HG02610 (cell line): ENCODE data around the gene AP3B1.
A peak's percentile ranks its signal among the peaks of the same experiment; 100 is the strongest.

Source experiments
- ATAC-seq: cut with Tn5 transposase; IDR thresholded peaks from one replicate; pipeline ENCODE4 v1.9.1; 2021; ENCODE audit warnings: mild to moderate bottlenecking, moderate library complexity; ENCODE audit not compliant: unreplicated experiment

AP3B1 gene, protein sequence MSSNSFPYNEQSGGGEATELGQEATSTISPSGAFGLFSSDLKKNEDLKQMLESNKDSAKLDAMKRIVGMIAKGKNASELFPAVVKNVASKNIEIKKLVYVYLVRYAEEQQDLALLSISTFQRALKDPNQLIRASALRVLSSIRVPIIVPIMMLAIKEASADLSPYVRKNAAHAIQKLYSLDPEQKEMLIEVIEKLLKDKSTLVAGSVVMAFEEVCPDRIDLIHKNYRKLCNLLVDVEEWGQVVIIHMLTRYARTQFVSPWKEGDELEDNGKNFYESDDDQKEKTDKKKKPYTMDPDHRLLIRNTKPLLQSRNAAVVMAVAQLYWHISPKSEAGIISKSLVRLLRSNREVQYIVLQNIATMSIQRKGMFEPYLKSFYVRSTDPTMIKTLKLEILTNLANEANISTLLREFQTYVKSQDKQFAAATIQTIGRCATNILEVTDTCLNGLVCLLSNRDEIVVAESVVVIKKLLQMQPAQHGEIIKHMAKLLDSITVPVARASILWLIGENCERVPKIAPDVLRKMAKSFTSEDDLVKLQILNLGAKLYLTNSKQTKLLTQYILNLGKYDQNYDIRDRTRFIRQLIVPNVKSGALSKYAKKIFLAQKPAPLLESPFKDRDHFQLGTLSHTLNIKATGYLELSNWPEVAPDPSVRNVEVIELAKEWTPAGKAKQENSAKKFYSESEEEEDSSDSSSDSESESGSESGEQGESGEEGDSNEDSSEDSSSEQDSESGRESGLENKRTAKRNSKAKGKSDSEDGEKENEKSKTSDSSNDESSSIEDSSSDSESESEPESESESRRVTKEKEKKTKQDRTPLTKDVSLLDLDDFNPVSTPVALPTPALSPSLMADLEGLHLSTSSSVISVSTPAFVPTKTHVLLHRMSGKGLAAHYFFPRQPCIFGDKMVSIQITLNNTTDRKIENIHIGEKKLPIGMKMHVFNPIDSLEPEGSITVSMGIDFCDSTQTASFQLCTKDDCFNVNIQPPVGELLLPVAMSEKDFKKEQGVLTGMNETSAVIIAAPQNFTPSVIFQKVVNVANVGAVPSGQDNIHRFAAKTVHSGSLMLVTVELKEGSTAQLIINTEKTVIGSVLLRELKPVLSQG

GRCh38 chr5:78294248-78295034 lies at the start of gene AP3B1:
AP3B1 (minus strand) TSS chr5:78294698; CDS start chr5:78294579, 119 bp downstream.
- peak; percentile 91 for ATAC-seq

DNA sequence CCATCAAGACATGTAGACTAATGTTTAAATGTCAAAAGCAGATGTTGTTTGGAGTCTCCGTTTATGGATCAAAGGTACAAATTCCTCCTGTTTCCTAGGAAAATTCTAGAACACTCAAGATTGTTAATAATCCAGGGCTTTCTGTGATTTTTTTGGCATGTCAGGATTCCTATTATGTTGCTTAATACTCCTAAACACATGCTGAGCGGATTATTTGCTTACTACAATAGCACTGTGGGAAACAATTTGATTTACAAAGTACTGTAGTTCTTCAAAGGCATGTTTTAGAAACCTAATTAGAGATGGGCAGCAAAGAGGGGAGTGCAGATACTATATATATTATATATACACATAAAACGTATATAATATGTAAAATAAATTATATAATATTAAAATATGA lies 46.9 kb upstream of the AP3B1 start:
- ATAC-seq, result no peak

GRCh38 chr5:78339617-78340436 lies 45.3 kb upstream of the AP3B1 start:
- no peak for ATAC-seq

DNA sequence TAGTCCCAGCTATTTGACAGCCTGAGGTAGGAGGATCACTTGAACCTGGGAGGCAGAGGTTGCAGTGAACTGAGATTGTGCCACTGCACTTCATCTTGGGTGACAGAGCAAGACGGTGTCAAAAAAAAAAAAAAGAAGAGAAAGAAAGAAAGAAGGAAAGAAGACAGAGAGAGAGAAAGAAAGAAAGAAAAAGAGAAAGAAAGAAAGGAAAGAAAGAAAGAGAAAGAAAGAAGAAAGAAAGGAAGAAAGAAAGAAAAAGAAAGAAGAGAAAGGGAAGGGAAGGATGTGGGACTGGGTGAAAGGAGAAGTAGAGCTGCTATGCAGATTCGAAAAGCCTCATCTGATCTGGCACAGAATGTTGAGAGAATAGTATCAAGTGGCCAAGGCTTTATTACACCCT lies 42.2 kb upstream of the AP3B1 start:
- ATAC-seq, result no peak

GRCh38 chr5:78335976-78336375 lies 41.5 kb upstream of the AP3B1 start:
- no peak for ATAC-seq

DNA sequence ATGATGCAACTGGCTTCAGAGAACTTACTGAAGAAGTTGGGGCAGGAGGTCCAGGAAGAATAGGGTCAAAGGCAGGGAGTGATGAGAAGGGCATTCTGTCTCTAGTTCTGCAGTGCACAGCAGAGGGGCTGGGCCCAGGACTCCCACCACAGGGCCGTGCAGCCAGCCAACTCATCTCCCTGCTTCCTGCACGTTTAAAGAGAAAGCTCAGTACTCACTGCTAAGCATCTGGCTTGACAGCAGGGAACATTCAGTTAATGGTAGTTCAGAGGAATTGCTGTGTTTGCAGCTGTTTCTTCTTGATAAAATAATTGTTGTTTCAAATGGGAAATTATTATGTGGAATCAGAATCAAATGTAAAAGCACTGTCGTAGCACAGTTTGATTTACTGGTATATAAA lies 40.3 kb upstream of the AP3B1 start:
- no peak for ATAC-seq

- no peak for ATAC-seq
These were observed 37.1 kb upstream of the AP3B1 start for GRCh38 chr5:78331523-78332080.

- no peak for ATAC-seq
These were observed 34.2 kb upstream of the AP3B1 start for GRCh38 chr5:78328585-78329173.

- ATAC-seq, result no peak
These were observed 33.4 kb upstream of the AP3B1 start for GRCh38 chr5:78327761-78328510.

DNA sequence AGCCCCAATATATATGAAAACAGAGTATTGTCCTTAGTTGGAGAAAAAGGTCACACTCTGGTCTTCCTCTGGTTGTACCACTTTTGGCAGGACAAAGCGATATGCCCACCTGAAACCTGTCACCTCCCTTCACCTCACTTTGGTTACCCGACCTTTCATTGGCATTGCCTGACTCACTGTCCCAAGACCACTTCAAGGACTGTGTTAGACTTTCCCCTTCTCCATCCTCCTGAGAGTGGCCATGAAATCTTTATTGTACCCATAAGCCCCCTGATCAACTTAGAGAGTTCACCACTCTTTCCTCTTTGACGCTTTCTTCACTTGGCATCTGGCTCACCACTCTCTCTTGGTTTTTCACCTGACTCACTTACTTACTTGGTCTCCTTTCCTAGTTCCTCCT lies 32.4 kb upstream of the AP3B1 start:
- ATAC-seq, result no peak

- ATAC-seq, result no peak
These were observed 28.7 kb upstream of the AP3B1 start for GRCh38 chr5:78323241-78323640.

DNA sequence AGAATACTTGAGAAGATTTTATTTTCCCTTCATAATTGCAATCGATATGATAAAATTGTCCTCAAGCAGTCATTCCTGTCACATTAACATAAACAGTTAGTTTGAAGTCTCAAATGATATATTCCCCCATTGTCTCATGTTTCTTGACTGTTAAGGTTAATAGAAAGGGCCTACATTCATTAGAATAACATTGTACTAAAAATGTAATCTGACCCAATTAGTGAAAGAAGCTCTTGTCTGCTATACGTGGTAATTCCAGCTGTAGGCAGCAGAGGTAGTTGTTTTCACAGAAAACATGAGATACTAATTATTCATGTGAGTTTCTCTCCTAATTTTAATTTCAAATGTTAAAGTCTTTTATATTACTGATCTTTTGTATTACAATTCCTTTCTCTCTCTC lies 25.9 kb upstream of the AP3B1 start:
- ATAC-seq, result no peak

DNA sequence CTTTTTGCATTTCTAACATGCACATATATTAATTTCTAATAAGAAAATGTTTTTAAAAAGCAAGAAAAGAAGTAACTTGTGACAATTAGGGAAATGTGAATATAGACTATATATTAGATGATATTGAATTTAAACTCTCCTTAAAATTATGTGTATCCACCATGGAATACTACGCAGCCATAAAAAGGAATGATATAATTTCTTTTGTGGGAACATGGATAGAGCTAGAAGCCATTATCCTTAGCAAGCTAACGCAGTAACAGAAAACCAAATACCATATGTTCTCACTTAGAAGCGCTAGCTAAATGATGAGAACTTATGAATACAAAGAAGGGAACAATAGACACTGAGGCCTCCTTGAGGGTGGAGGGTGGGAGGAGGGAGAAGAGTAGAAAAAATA lies 23.8 kb upstream of the AP3B1 start:
- ATAC-seq, result no peak

- no peak for ATAC-seq
These were observed 23.0 kb upstream of the AP3B1 start for GRCh38 chr5:78317515-78317914.

- ATAC-seq, result no peak
These were observed 14.2 kb upstream of the AP3B1 start for GRCh38 chr5:78308703-78309102.

DNA sequence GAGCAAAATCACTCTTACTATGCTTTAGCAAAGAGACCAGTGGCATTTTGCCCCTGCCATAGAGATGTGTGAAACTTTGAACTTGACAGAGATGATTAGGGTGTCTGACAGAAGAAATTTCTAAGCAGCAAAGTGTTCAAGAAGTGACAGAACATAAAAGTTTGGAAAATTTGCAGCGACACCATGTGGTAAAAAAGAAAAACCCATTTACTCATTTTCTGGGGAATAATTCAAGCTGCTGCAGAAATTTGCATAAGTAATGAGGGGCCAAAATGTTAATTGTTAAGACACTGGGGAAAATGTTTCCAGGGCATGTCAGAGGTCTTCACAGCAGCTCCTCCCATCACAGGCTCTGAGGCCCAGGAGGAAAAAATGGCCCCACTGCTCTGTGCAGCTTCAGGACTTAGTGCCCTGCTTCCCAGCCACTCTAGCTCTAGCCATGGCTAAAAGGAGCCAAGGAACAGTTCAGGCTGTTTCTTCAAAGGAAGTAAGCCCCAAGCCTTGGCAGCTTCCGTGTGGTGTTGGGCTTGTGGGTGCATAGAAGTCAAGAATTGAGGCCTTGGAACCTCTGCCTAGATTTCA lies 6.1 kb upstream of the AP3B1 start:
- no peak for ATAC-seq

DNA sequence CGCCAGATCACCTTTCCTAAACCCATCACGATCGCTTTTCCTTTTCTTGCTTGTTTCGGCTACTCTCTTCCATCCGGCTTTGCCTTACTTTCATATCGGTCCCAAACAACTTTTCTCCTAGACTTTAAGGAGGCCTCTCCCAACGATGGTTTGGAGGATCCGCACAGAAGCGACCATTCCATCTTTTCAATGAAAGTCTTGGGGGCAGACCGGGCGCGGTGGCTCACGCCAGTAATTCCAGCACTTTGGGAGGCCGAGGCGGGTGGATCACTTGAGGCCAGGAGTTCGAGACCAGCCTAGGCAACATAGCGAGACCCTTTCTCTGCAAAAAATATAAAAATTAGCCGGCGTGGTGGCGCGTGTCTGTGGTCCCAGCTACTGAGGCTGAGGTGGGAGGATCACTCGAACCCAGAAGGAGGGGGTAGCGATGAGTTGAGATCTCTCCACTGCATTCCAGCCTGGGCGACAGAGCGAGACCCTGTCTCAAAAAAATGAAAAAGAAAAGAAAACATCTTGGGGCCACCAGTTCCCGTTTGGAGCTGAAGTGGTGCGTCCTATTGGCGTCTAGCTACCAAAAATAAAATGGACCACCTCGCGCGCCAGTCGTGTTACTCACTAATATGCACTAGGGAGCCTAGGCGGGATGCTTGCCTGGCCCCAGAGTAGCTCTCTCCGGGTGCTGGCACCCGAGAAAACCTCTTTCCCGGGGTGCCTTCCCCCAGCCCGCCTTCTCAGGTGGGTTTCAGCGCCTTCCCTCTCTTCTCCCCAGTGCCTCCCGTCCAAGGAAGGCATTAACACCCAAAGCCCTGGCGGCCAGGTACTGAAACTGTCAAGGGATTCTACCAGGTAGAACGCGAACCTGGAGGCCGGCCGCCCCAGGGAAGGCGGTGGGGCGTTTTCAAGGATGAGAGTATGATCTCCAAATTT lies 800 bp upstream of the AP3B1 start:
- peak; percentile 12 for ATAC-seq
